ENCODE measurements around the gene SLC25A11. TPM values are rescaled to one million over a fixed set of nuclear protein-coding genes. Genes with fewer than 3 reads are reported as not detected.
A peak's percentile ranks its signal among the peaks of the same experiment; 100 is the strongest.

Gene SLC25A11
- polyA plus RNA-seq, 1 of the 3 experiments (the other 2 are of a cell fraction): 82.8 TPM

DNA sequence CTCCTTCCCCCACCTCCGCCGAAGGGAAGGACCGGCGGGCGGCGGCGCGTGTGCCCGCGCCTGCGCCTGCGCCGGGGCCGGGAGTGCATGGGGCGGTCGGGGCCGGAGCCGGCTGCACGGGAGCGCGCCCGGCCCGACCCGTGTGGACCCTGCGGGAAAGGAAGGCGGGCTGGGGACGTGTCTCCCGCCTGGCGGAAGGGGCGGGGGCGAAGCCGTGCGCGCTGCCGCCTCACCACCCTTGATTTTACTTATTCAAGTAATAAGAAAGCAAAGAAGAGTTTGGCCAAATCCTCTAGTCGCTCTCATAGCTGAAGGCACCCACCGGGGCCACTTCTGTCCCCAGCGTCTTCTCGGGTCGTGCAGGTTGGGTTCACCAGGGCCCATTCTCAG lies 9.1 kb upstream of the SLC25A11 start:
- CTCF ChIA-PET: interaction anchor here (0.9 to 1.2 kb wide), 4 partner anchors 9 to 60 kb away, joined by 3 read pairs; partner anchors contain the start of genes INCA1, KIF1C, RNF167 and SLC25A11

More for the DNA sequence above, 9.1 kb upstream of the SLC25A11 start:
- H2AFZ ChIP-seq (ENCODE audit: low read depth): no peak overlapping the region
- peaks cover 70% of the 10 kb centered on the region for H3K79me2 ChIP-seq (ENCODE audit: insufficient read depth)
- H3K4me1 ChIP-seq (ENCODE audit: control insufficient read depth in 1 of 2, insufficient read depth in 2 of 2, low read depth in 1 of 2, low read length in 1 of 2): peaks cover 36 to 46% of the 10 kb centered on the region in 2 experiments
- no peaks in the 10 kb centered on the region for H3K9me2 ChIP-seq
- H3K27ac ChIP-seq (ENCODE audit: low read depth in 2 of 2, low read length in 1 of 2): peak overlapping the region; percentile 97 to 100
- peak overlapping the region; percentile 79 to 99 for H3K4me3 ChIP-seq (ENCODE audit: low read depth in 2 of 2, low read length in 1 of 2)
- 2% methylated on average over 31 of the region's 40 CpGs for WGBS (ENCODE audit: low lambda C conversion rate)
- H3K4me2 ChIP-seq: peak overlapping the region; percentile 98
- H4K20me1 ChIP-seq (ENCODE audit: insufficient read depth): peaks cover 36% of the 10 kb centered on the region
- POLR2A ChIA-PET: interaction anchor here (1.3 to 4.3 kb wide), 2 partner anchors 19 to 48 kb away, joined by 5 to 32 read pairs; partner anchors contain the start of genes INCA1, KIF1C and SPAG7
- no peaks in the 10 kb centered on the region for H3K27me3 ChIP-seq (ENCODE audit: insufficient read depth)
- peak; percentile 95 for DNase-seq
- H3K9ac ChIP-seq: peak overlapping the region; percentile 99
- H3F3A ChIP-seq (replicated peaks; ENCODE audit: insufficient read depth): peaks cover 59% of the 10 kb centered on the region
- peaks cover 25 to 31% of the 10 kb centered on the region in 2 experiments for H3K36me3 ChIP-seq (replicated peaks in 1 of 2; ENCODE audit: control insufficient read depth in 1 of 2, insufficient read depth in 2 of 2, low read length in 1 of 2)
- H3K9me3 ChIP-seq: no peaks in the 10 kb centered on the region
- TF ChIP-seq TAF1 (IDR thresholded peaks at IDR 0.05; ENCODE audit: borderline replicate concordance, low read depth, low read length) (no peak), SIN3A (IDR thresholded peaks at IDR 0.05; ENCODE audit: borderline replicate concordance, low read depth, low read length) (no peak), RAD21 (IDR thresholded peaks at IDR 0.05; ENCODE audit: low read length) (no peak), FOXM1 (IDR thresholded peaks at IDR 0.05; ENCODE audit: low read depth) (no peak), RFX5 (IDR thresholded peaks at IDR 0.05; ENCODE audit: low read length) (no peak), IRF3 (IDR thresholded peaks at IDR 0.05; ENCODE audit: low read depth, low read length) (no peak), YY1 (IDR thresholded peaks at IDR 0.05; ENCODE audit: low read depth) (no peak), POLR2AphosphoS5 (IDR thresholded peaks at IDR 0.05; ENCODE audit: low read depth, low read length) (peak; percentile 49; the same call in 1 of the 2 replicates), ZBTB33 (IDR thresholded peaks at IDR 0.05; ENCODE audit: borderline replicate concordance, low read depth) (no peak), CHD2 (IDR thresholded peaks at IDR 0.05; ENCODE audit: low read length, partially characterized antibody) (no peak), FOSL2 (IDR thresholded peaks at IDR 0.05; ENCODE audit: borderline replicate concordance, low read depth) (no peak), MAX (IDR thresholded peaks at IDR 0.05; ENCODE audit: low read depth) (peak; percentile 9), NRF1 (IDR thresholded peaks at IDR 0.05; ENCODE audit: low read depth, low read length) (peak; percentile 93), JUND (IDR thresholded peaks at IDR 0.05) (0 out of 2 replicates have a peak, but pooled peaks have one; percentile 3), EP300 (IDR thresholded peaks at IDR 0.05; ENCODE audit: borderline replicate concordance in 1 of 2, low read depth in 1 of 2, low read length in 1 of 2) (no peak), NFIC (IDR thresholded peaks at IDR 0.05; ENCODE audit: borderline replicate concordance) (no peak), MXI1 (IDR thresholded peaks at IDR 0.05; ENCODE audit: low read depth, low read length) (peak; percentile 59; the same call in 1 of the 2 replicates), FOXJ3 (CRISPR knock-in tag; IDR thresholded peaks at IDR 0.05) (no peak), USF1 (IDR thresholded peaks at IDR 0.05; ENCODE audit: borderline replicate concordance, low read depth) (no peak), RCOR1 (IDR thresholded peaks at IDR 0.05; ENCODE audit: low read length) (no peak), GABPA (IDR thresholded peaks at IDR 0.05; ENCODE audit: low read depth) (peak; percentile 44; the same call in 1 of the 2 replicates)
- TF ChIP-seq, protein P1, sequence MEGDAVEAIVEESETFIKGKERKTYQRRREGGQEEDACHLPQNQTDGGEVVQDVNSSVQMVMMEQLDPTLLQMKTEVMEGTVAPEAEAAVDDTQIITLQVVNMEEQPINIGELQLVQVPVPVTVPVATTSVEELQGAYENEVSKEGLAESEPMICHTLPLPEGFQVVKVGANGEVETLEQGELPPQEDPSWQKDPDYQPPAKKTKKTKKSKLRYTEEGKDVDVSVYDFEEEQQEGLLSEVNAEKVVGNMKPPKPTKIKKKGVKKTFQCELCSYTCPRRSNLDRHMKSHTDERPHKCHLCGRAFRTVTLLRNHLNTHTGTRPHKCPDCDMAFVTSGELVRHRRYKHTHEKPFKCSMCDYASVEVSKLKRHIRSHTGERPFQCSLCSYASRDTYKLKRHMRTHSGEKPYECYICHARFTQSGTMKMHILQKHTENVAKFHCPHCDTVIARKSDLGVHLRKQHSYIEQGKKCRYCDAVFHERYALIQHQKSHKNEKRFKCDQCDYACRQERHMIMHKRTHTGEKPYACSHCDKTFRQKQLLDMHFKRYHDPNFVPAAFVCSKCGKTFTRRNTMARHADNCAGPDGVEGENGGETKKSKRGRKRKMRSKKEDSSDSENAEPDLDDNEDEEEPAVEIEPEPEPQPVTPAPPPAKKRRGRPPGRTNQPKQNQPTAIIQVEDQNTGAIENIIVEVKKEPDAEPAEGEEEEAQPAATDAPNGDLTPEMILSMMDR (IDR thresholded peaks at IDR 0.05): no peak
